Lower lobe of right lung (tissue), 2 donors: ENCODE results near the gene SPON1. TPM values are rescaled to one million over a fixed set of nuclear protein-coding genes. Genes with fewer than 3 reads are reported as not detected.

Experiments used
- ATAC-seq, 2 donors: fragments of 200-7000 bp; cut with Tn5 transposase; one replicate each; pipeline ENCODE4 v1.9.1; 2020 to 2022; ENCODE audit warnings: mild to moderate bottlenecking in 2 of 2, moderate library complexity in 2 of 2
- DNase-seq: peaks from one replicate; pipeline ENCODE4 v3.0.0-alpha.2; 2020
- H3K27ac ChIP-seq: fragments of 200-600 bp; one replicate; pipeline ENCODE4 v1.8.0; 2022
- H3K27me3 ChIP-seq: fragments of 200-600 bp; one replicate; pipeline ENCODE4 v1.8.0; 2022; ENCODE audit warnings: low read depth
- H3K36me3 ChIP-seq: fragments of 200-600 bp; one replicate; pipeline ENCODE4 v1.8.0; 2022; ENCODE audit warnings: mild to moderate bottlenecking
- H3K4me1 ChIP-seq: fragments of 200-600 bp; one replicate; pipeline ENCODE4 v1.8.0; 2022
- H3K4me3 ChIP-seq: fragments of 200-600 bp; one replicate; pipeline ENCODE4 v1.8.0; 2022; ENCODE audit warnings: mild to moderate bottlenecking
- H3K9me3 ChIP-seq: fragments of 200-600 bp; one replicate; pipeline ENCODE4 v1.8.0; 2022
- CTCF ChIP-seq: fragments of 200-600 bp; IDR thresholded peaks from one replicate; pipeline ENCODE4 v1.8.0; 2022; ENCODE audit warnings: antibody characterized with exemption, mild to moderate bottlenecking
- intact Hi-C: fragments of 100-400 bp; cut with DNase I; formaldehyde crosslinking; loops from one replicate; pipeline ENCODE4 v1.11.0; 2022
- total RNA-seq: library from RNA; stranded (reverse); fragmentation: NEBNext Ultra II Directional; extraction: Animal tissue kit (Norgen Biotek cat#: 25700); gene quantifications from one replicate; pipeline ENCODE4 v1.2.1, GENCODE V29; 2021
- donor health status: DM: no; HTN: yes; CAD: no; lungs with severe emphysema.

The SPON1 gene
- total RNA-seq, 1 donor from 2014 or later: 40.1 TPM

- H3K27me3 ChIP-seq: no peaks in the 10 kb centered on the region
- H3K36me3 ChIP-seq: no peaks in the 10 kb centered on the region
- ATAC-seq (no peak), DNase-seq (no peak)
- TF ChIP-seq CTCF: no peak
- intact Hi-C loops: no loop called here
- no peaks in the 10 kb centered on the region for H3K9me3 ChIP-seq
- H3K4me1 ChIP-seq: no peaks in the 10 kb centered on the region
- H3K27ac ChIP-seq: no peak overlapping the region
- no peak overlapping the region for H3K4me3 ChIP-seq
These were observed 21.6 kb upstream of the SPON1 start for GRCh38 chr11:13940907-13941256.

- H3K36me3 ChIP-seq: no peaks in the 10 kb centered on the region
- no peak for TF ChIP-seq CTCF
- no peaks in the 10 kb centered on the region for H3K4me1 ChIP-seq
- DNase-seq: no peak
- no peaks in the 10 kb centered on the region for H3K9me3 ChIP-seq
- no peak overlapping the region for H3K27ac ChIP-seq
- H3K27me3 ChIP-seq: no peaks in the 10 kb centered on the region
- no peak for ATAC-seq
- intact Hi-C loops: no loop called here
- no peak overlapping the region for H3K4me3 ChIP-seq
These were observed 20.7 kb upstream of the SPON1 start for GRCh38 chr11:13941775-13942174.

DNA sequence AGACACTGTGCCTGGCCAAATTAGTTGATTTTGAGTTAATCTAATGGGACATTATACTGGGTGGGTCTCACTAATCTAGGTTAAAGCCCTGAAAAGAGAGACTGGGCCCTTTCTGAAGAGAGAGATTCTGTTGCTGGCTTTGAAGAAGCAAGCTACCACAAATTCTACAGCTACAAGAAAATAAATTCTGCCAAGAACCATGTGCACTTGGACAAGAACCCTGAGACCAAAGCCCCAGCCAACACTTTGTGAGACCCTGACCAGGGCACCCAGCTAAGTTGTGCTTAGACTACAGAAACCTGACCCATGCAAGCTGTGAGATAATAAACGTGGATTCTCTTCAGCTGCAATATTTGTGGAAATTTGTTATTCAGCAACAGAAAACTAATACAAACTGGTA, 20.1 kb upstream of the SPON1 start:
- Histone ChIP-seq H3K36me3 (no peaks in the 10 kb centered on the region), H3K27me3 (no peaks in the 10 kb centered on the region), H3K4me1 (no peaks in the 10 kb centered on the region), H3K27ac (no peak overlapping the region), H3K9me3 (no peaks in the 10 kb centered on the region), H3K4me3 (no peak overlapping the region)
- DNase-seq (no peak), ATAC-seq (no peak)
- no peak for TF ChIP-seq CTCF
- intact Hi-C loops: no loop called here

DNA sequence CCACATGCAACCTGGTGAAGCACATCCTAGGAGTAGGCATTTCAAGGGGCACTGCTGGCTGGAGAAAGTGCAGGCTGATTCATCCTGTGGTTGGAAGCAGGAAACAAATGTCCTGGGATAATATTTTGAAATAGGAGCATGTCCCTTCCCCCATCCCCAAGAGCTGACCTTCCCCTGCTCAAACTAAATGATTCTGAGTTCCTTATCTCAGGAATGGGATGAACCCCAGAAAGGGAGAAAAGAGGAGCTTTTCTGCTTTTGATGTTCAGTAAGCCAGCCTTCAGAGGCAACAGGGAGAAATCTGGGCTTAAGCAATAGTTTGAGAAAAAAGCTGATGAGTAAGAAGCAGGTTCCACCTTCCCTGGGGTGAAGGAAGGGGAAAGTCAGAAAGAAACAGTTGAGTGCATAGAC, 19.5 kb upstream of the SPON1 start:
- intact Hi-C loops: no loop called here
- DNase-seq (no peak), ATAC-seq (no peak)
- Histone ChIP-seq H3K4me3 (no peak overlapping the region), H3K4me1 (no peaks in the 10 kb centered on the region), H3K36me3 (no peaks in the 10 kb centered on the region), H3K9me3 (no peaks in the 10 kb centered on the region), H3K27me3 (no peaks in the 10 kb centered on the region), H3K27ac (no peak overlapping the region)
- no peak for TF ChIP-seq CTCF

DNA sequence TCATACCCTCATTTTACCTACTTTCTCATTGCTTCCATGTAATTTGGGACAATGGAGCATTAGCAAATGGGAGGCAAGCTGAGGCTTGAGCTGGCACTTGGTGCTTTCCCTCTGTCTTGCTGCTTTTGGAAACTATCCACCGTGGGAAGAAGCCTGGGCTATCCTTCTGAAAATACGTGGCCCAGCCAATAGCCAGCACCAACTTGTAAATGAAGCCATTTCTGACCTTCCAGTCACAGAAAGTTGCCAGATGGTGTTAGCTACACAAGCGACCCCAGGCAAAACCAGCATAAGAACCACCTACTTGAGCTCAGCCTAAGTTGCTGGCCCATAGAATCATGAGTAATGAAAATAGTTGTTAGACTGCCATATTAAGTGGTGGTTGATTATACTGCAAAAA, 18.5 kb upstream of the SPON1 start:
- H3K4me1 ChIP-seq: no peaks in the 10 kb centered on the region
- H3K4me3 ChIP-seq: no peak overlapping the region
- ATAC-seq (no peak), DNase-seq (no peak)
- H3K27me3 ChIP-seq: no peaks in the 10 kb centered on the region
- H3K9me3 ChIP-seq: no peaks in the 10 kb centered on the region
- intact Hi-C loops: no loop called here
- no peak for TF ChIP-seq CTCF
- H3K36me3 ChIP-seq: no peaks in the 10 kb centered on the region
- no peak overlapping the region for H3K27ac ChIP-seq

- no peaks in the 10 kb centered on the region for H3K4me1 ChIP-seq
- no peak for TF ChIP-seq CTCF
- no peaks in the 10 kb centered on the region for H3K27me3 ChIP-seq
- H3K36me3 ChIP-seq: no peaks in the 10 kb centered on the region
- H3K4me3 ChIP-seq: no peak overlapping the region
- no peaks in the 10 kb centered on the region for H3K9me3 ChIP-seq
- ATAC-seq: no peak
- H3K27ac ChIP-seq: no peak overlapping the region
- intact Hi-C loops: no loop called here
- DNase-seq: no peak
These were observed 17.6 kb upstream of the SPON1 start for GRCh38 chr11:13944911-13945425.
